Epithelial cell of esophagus (primary cell): Measurements from ENCODE around the gene OR2J2.
"Not testable (repeated sequence)": the region's sequence is repeated elsewhere in the genome, so short reads cannot be mapped to it uniquely, and the experiment has no call there.

Experiments
- DNase-seq: peaks from one replicate; pipeline ENCODE4 v3.0.0; 2010; ENCODE audit warnings: low read depth
- H3K4me3 ChIP-seq: 2 replicates; pipeline ENCODE4 v1.5.1; 2011; ENCODE audit warnings: mild to moderate bottlenecking, low read length, control low read depth
- TF ChIP-seq, protein P1 (sequence below): IDR thresholded peaks from 2 replicates; pipeline ENCODE4 v1.5.1; 2011; ENCODE audit warnings: low read depth, mild to moderate bottlenecking, low read length, control low read depth, inconsistent platforms; ENCODE audit not compliant: insufficient read depth; ENCODE audit errors: missing control alignments

The OR2J2 gene

DNA sequence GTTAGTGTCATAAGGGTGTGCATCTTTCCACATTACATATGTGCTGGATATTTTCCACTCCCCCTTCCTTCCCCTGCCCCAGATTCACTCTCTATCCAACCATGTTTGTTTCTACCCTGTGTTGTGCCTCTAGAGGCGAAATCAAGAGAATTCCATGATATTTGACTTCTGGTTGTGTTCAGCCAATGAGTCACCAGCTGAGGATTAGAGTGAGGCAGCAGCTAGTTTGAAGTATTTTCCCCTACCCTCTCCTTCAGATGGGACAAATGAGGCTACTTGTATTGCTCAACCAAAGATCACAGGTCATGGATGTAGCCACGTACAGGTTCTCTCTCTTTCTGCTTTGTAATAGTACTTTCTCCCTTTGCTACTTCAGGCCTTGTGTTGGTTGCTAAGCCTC, 24.5 kb upstream of the OR2J2 start:
- DNase-seq: peak; percentile 3
- TF ChIP-seq, protein P1, sequence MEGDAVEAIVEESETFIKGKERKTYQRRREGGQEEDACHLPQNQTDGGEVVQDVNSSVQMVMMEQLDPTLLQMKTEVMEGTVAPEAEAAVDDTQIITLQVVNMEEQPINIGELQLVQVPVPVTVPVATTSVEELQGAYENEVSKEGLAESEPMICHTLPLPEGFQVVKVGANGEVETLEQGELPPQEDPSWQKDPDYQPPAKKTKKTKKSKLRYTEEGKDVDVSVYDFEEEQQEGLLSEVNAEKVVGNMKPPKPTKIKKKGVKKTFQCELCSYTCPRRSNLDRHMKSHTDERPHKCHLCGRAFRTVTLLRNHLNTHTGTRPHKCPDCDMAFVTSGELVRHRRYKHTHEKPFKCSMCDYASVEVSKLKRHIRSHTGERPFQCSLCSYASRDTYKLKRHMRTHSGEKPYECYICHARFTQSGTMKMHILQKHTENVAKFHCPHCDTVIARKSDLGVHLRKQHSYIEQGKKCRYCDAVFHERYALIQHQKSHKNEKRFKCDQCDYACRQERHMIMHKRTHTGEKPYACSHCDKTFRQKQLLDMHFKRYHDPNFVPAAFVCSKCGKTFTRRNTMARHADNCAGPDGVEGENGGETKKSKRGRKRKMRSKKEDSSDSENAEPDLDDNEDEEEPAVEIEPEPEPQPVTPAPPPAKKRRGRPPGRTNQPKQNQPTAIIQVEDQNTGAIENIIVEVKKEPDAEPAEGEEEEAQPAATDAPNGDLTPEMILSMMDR: no peak
- no peak overlapping the region for H3K4me3 ChIP-seq

DNA sequence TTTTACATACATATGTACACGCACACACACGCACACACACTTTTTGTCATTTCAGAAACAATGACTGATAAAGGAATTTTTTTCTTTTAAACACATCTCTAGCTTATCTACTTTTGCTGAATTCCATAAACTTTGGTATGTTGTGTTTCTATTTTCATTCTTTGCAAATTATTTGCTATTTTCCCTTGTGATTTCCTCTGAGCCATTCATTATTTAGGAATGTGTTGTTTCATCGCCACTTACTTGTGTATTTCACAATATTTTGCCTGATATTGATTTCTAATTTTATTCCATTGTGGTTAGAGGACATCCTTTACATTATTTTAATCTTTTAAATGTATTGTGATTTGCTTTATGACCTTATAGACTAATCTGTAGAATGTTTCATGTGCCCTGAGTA, 23.6 kb upstream of the OR2J2 start:
- no peak for DNase-seq
- H3K4me3 ChIP-seq: no peak overlapping the region
- TF ChIP-seq, protein P1: no peak

DNA sequence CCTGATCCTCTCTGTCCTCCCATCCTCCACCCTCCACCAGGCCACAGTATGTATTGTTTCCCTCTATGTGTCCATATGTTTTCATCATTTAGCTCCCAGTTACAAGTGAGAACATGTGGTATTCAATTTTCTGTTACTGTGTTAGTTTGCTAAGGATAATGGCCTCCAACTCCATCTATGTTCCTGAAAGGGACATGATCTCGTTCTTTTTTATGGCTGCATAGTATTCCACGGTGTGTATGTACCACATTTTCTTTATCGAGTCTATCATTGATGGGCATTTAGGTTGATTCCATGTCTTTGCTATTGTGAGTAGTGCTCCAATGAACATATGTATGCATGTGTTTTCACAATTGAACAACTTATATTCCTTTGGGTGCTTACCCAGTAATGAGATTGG, 21.3 kb upstream of the OR2J2 start:
- not testable (repeated sequence) for H3K4me3 ChIP-seq, DNase-seq

DNA sequence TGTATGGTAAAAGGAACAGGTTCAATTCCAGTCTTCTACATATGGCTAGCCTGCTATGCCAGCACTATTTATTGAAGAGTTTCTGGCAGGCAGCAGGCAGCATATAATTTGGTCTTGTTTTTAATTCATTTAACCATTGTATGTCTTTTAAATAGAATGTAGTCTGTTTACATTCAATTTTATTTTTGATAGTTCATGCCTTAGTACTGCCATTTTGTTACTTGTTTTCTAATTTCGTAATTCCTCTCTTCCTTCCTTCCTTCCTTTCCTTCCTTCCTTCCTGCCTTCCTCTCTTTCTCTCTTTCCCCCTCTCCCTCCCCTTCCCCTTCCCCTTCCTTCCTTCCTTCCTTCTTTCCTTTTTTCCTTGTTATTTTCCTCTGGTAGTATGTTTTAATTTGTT, 17.6 kb upstream of the OR2J2 start:
- TF ChIP-seq, protein P1: no peak
- no peak overlapping the region for H3K4me3 ChIP-seq
- DNase-seq: no peak

DNA sequence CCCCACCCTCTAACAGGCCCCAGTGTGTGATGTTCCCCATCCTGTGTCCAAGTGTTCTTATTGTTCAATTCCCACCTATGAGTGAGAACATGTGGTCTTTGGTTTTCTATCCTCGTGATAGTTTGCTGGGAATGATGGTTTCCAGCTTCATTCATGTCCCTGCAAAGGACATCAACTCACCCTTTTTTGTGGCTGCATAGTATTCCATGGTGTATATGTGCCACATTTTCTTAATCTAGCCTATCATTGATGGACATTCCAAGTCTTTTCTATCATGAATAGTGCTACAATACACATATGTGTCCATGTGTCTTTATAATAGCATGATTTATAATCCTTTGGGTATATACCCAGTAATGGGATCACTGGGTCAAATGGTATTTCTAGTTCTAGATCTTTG, 15.5 kb upstream of the OR2J2 start:
- not testable (repeated sequence) for DNase-seq, H3K4me3 ChIP-seq

DNA sequence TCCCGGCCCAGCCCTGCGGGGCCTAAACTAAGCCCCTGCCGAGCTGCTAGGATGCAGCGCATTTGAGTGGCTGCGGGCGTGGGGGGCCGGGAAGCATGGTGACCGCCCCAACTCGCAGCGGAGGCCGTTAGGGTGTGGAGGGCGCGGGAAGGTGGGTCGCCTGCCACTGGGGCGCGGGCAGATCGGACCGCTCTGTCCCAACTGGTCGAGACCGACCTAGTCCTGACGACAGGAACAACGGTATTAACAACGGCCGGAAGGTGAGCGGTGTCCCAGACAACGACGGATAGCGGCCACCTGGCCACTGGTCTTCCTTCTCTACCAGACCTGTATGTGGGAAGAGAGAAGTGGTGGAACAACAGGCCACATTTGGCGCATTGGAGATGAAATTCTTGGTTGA, 10.8 kb upstream of the OR2J2 start:
- DNase-seq, H3K4me3 ChIP-seq: not testable (repeated sequence)

DNA sequence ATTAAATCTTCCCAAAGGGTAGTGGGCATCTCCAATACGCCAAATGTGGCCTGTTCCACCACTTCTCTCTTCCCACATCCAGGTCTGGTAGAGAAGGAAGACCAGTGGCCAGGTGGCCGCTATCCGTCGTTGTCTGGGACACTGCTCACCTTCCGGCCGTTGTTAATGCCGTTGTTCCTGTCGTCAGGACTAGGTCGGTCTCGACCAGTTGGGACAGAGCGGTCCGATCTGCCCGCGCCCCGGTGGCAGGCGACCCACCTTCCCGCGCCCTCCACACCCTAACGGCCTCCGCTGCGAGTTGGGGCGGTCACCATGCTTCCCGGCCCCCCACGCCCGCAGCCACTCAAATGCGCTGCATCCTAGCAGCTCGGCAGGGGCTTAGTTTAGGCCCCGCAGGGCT, 5.1 kb upstream of the OR2J2 start:
- not testable (repeated sequence) for H3K4me3 ChIP-seq, DNase-seq

DNA sequence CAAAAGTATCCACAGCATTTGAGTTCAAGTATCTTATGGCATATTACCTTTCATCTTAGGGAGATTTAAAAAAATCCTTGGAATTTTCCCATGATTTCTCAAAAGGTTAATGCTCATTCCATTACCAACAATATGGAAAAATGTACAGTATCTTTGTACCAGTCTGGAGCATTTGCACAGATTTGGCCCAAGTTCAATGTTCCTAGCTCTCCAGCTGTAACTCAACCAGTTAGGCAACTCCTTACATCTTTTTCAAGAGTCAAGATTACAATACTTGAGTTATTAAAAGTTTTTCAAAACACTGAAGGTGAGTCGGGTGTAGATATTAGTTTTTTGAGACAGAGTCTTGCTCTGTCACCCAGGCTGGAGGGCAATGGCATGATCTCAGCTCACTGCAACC, 1.0 kb downstream of the OR2J2 start:
- TF ChIP-seq, protein P1: no peak
- DNase-seq: peak; percentile 6
- no peak overlapping the region for H3K4me3 ChIP-seq

DNA sequence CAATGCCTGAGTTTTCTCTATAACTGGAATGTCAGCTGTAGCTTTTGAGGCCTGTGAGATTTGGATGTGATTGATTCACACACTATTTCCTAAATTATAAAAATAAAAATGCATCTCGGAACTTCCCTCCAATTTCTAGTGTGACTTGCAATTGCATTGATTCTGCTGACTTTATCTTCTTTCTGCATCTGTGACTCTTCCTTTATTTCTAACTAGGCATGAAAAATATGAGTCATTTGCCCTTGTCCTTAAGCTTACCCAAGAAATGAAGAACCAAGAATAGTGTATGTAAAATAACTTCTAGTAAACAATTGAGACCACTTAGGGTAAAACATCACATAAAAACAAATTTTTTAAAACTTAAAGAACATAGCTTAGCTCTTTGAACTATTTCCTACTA, 12.9 kb downstream of the OR2J2 start:
- H3K4me3 ChIP-seq: no peak overlapping the region
- no peak for DNase-seq
- TF ChIP-seq, protein P1: no peak

DNA sequence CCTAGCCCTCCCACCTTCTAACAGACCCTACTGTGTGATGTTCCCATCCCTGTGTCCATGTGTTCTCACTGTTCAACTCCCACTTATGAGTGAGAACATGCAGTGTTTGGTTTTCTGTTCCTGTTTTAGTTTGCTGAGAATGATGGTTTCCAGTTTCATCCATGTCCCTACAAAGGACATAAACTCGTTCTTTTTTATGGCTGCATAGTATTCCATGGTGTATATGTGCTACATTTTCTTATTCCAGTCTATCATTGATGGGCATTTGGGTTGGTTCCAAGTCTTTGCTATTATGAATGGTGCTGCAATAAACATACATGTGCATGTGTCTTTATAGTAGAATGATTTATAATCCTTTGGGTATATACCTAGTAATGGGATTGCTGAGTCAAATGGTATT, 18.0 kb downstream of the OR2J2 start:
- not testable (repeated sequence) for H3K4me3 ChIP-seq, DNase-seq
